GM18526 (cell line): ENCODE data around the gene PGM2L1.

ENCODE experiments used
- POLR2A ChIP-seq: IDR thresholded peaks from 3 replicates; pipeline ENCODE4 v1.6.1; 2011; ENCODE audit not compliant: insufficient read length; ENCODE audit errors: extremely low read depth

PGM2L1 gene

GRCh38 chr11:74371269-74372052 is 26.8 kb downstream of the PGM2L1 start:
- no peak for TF ChIP-seq POLR2A

- TF ChIP-seq POLR2A, result no peak
Observed at GRCh38 chr11:74370123-74370522, 28.1 kb downstream of the PGM2L1 start.

- no peak for TF ChIP-seq POLR2A
Observed at GRCh38 chr11:74367881-74368280, 30.4 kb downstream of the PGM2L1 start.

- no peak for TF ChIP-seq POLR2A
Observed at GRCh38 chr11:74366576-74366975, 31.7 kb downstream of the PGM2L1 start.

GRCh38 chr11:74357449-74357848 is 40.8 kb downstream of the PGM2L1 start:
- no peak for TF ChIP-seq POLR2A

- no peak for TF ChIP-seq POLR2A
Observed at GRCh38 chr11:74355626-74356025, 42.6 kb downstream of the PGM2L1 start.

- TF ChIP-seq POLR2A, result no peak
Observed at GRCh38 chr11:74354036-74354435, 44.2 kb downstream of the PGM2L1 start.

DNA sequence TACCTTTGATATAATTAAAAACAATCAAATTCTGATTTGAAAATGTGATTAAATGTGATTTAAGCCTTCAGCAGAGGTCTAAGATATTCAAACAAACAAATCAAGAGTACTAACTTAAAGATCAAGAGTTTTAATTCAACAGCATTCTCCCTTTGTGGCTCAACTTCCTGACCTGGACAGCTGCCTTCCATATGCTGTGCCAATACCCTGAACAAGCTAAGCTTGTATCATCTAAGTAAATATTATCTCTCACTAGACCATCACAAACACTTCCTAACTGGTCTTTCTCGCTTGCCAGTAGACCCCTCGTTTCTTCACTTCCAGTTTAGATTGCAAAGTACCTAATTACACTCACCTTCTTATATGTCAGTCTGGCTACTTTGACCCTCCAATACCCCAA is 50.9 kb downstream of the PGM2L1 start:
- no peak for TF ChIP-seq POLR2A

DNA sequence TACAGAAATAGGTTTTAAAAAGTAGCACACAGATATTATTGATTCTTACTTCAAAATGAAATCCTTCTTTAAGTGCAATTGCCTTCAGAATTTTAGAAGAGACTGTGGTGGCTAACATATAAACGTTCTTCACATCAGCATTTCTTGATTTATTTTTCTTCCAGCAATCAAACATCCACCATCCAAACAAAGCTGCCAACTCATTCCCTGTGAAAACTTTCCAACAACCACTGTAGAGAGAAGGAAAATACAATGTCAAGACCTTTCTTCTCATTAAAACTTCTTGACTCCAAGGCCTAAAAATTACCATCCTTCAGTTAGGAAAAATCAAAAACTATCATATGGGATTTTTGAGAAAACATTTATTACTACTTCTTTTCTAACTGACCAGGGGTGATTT is 52.8 kb downstream of the PGM2L1 start:
- TF ChIP-seq POLR2A, result no peak

GRCh38 chr11:74341921-74342320 is 56.3 kb downstream of the PGM2L1 start:
- TF ChIP-seq POLR2A, result no peak

- no peak for TF ChIP-seq POLR2A
Observed at GRCh38 chr11:74339619-74340018, 58.6 kb downstream of the PGM2L1 start.

DNA sequence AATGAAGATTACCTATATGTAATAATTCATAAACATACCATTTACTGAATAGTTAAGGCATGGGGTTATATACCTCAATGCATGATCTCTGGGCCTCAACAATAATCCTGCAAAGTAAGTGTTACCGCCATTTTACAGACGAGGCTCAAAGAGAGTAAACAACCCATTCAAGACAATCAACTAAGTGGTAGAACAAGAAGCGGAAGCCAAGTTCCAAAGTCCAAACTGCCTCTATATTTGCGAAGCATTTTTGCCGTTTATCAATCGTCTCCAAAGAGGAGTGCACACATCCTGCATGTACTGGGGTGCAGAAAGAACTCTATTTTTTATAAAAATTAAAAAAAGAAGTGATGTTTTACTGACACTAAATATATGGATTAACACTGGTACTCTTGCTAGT is 59.3 kb downstream of the PGM2L1 start:
- TF ChIP-seq POLR2A, result no peak

DNA sequence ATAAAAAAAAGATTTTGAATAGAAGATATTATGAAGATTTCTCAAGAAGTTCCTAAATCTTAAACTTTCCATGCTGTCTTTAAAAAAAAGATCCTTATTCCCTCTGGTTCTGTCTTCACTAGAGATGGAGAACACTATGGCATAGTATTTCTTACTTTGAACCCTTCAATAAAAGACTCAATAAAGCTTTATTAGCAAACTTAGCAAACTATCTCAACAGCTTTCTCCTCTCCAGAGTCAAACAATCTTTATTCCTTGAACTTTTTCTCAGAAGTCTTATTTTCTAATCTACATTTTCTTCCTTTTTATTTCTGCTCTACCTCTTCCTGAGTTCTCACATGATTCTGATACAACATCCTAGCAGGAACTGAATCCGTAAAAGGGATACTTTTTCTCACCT is 65.0 kb downstream of the PGM2L1 start:
- no peak for TF ChIP-seq POLR2A

DNA sequence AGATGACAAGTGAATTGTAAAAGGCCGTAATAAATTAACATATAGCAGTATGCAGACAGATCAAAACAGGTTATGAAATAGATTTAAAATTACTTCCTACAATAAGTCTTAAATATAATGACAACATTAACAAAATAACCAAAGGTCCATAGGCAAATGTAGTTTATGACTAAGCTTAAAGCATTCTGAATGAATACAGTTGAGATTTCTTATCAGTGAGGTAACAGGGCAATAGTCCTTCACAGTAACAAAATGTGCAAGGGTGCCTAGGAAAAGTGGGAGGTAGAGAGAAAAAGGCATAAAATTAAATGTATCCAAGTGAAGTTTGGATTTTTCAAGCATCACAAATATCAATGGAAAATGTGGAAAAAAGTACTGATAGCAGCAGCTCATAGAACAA is 65.9 kb downstream of the PGM2L1 start:
- TF ChIP-seq POLR2A, result no peak

- no peak for TF ChIP-seq POLR2A
Observed at GRCh38 chr11:74330075-74330858, 68.0 kb downstream of the PGM2L1 start.

DNA sequence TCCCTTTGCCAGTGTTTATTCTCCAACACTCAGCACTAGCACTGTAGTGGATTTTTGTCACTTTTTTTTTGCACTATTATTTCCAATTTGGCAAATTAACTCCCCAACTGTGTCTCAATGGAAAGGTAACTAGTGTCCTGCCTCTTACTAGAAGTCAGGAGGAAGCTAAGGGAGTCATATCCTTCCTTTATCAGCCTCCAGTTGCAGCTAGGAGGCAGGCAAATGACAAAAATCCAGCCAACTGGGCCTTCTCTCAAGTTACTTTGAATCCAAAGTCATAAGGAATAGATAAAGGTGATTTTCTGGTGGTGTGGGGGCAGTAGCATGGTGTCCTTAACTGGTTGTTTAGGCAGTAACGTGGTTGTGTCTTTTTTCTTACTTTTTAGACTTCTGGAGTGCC is 71.2 kb downstream of the PGM2L1 start:
- no peak for TF ChIP-seq POLR2A
